IMR-90 (cell line): ENCODE measurements around the gene GPX4. TPM values are rescaled to one million over a fixed set of nuclear protein-coding genes. Genes with fewer than 3 reads are reported as not detected.

Experiments
- ATAC-seq: fragments of 200-7000 bp; cut with Tn5 transposase; 2 replicates; pipeline ENCODE4 v1.9.1; 2020; ENCODE audit warnings: low read depth, mild to moderate bottlenecking, moderate library complexity
- BruUV-seq: library from RNA; stranded (reverse); fragments of 400-500 nt; replicated peaks from 2 replicates; lab custom pipeline; 2021; lab: Mats Ljungman, UMichigan
- CTCF ChIA-PET: fragments of 300-600 bp; formaldehyde crosslinking; extraction: SDS; loops from one replicate; lab custom pipeline; 2021; ENCODE audit warnings: antibody characterized with exemption; lab: Yijun Ruan, JAX
- POLR2A ChIA-PET: fragments of 300-600 bp; sonication (Branson Sonifier 250); formaldehyde crosslinking; loops from one replicate; lab custom pipeline; 2022; ENCODE audit warnings: antibody characterized with exemption; ENCODE audit not compliant: unreplicated experiment; lab: Charles Lee
- DNase-seq: peaks from one replicate; pipeline ENCODE4 v3.0.0; 2013
- H2AFZ ChIP-seq: replicated peaks from 2 replicates; pipeline ENCODE3; 2013; ENCODE audit warnings: low read length, mild to moderate bottlenecking; ENCODE audit not compliant: poor library complexity
- H2AK5ac ChIP-seq: 2 replicates; pipeline ENCODE4 v1.6.1; 2013; ENCODE audit warnings: low read depth, low read length, inconsistent platforms
- H2AK9ac ChIP-seq: replicated peaks from 2 replicates; pipeline ENCODE3; 2013; ENCODE audit warnings: mild to moderate bottlenecking, low read depth, low read length, moderate library complexity; ENCODE audit not compliant: poor library complexity
- H2BK120ac ChIP-seq: 2 replicates; pipeline ENCODE4 v1.6.1; 2013; ENCODE audit warnings: low read depth, low read length, inconsistent platforms
- H2BK15ac ChIP-seq: 3 replicates; pipeline ENCODE4 v1.6.1; 2013; ENCODE audit warnings: low read depth, low read length, inconsistent platforms
- H2BK20ac ChIP-seq: 2 replicates; pipeline ENCODE4 v1.6.1; 2013; ENCODE audit warnings: low read depth, mild to moderate bottlenecking, inconsistent platforms, low read length, moderate library complexity
- H2BK5ac ChIP-seq: 2 replicates; pipeline ENCODE4 v1.6.1; 2013; ENCODE audit warnings: mild to moderate bottlenecking, low read depth, low read length, inconsistent platforms; ENCODE audit not compliant: poor library complexity, severe bottlenecking
- H3K14ac ChIP-seq: replicated peaks from 2 replicates; pipeline ENCODE4 v1.6.1; 2013; ENCODE audit warnings: low read depth, low read length, inconsistent platforms
- H3K18ac ChIP-seq: 2 replicates; pipeline ENCODE4 v1.6.1; 2013; ENCODE audit warnings: low read depth, low read length, control low read depth
- H3K23ac ChIP-seq: 2 replicates; pipeline ENCODE4 v1.6.1; 2013; ENCODE audit warnings: low read depth, low read length, inconsistent platforms
- H3K27ac ChIP-seq: 2 replicates; pipeline ENCODE4 v1.5.1; 2013; ENCODE audit warnings: mild to moderate bottlenecking, control low read depth, low read length; ENCODE audit not compliant: insufficient read depth
- H3K27me3 ChIP-seq: 2 replicates; pipeline ENCODE4 v1.6.1; 2013; ENCODE audit warnings: low read length; ENCODE audit not compliant: control insufficient read depth, insufficient read depth
- H3K36me3 ChIP-seq: 2 replicates; pipeline ENCODE4 v1.6.1; 2013; ENCODE audit warnings: low read length, mixed read lengths; ENCODE audit not compliant: control insufficient read depth, insufficient read depth
- H3K4ac ChIP-seq: 2 replicates; pipeline ENCODE4 v1.6.1; 2013; ENCODE audit warnings: low read depth, low read length, inconsistent platforms
- H3K4me1 ChIP-seq: 2 replicates; pipeline ENCODE4 v1.6.1; 2013; ENCODE audit warnings: low read length, mixed read lengths; ENCODE audit not compliant: control insufficient read depth, insufficient read depth
- H3K4me2 ChIP-seq: 2 replicates; pipeline ENCODE4 v1.6.1; 2013; ENCODE audit warnings: low read depth, mild to moderate bottlenecking, control low read depth, low read length, moderate library complexity
- H3K4me3 ChIP-seq: 2 replicates; pipeline ENCODE4 v1.5.1; 2013; ENCODE audit warnings: low read depth, mild to moderate bottlenecking, control low read depth, low read length, moderate library complexity; ENCODE audit not compliant: insufficient read depth
- H3K56ac ChIP-seq: 2 replicates; pipeline ENCODE4 v1.6.1; 2013; ENCODE audit warnings: low read length, inconsistent platforms; ENCODE audit not compliant: insufficient read depth; ENCODE audit errors: extremely low read depth
- H3K79me1 ChIP-seq, 2 experiments: 2 replicates each; pipeline ENCODE4 v1.6.1; 2013; ENCODE audit warnings: low read length in 2 of 2, inconsistent platforms in 1 of 2, low read depth in 1 of 2
- H3K9ac ChIP-seq: 2 replicates; pipeline ENCODE4 v1.6.1; 2013; ENCODE audit warnings: low read depth, low read length, control low read depth
- H3K9me1 ChIP-seq: 2 replicates; pipeline ENCODE4 v1.6.1; 2013; ENCODE audit warnings: low read length, inconsistent platforms; ENCODE audit not compliant: insufficient read depth
- H3K9me3 ChIP-seq: 2 replicates; pipeline ENCODE4 v1.6.1; 2013; ENCODE audit warnings: low read length; ENCODE audit not compliant: control insufficient read depth, insufficient read depth
- H4K20me1 ChIP-seq: 2 replicates; pipeline ENCODE4 v1.6.1; 2013; ENCODE audit warnings: low read length, inconsistent platforms; ENCODE audit not compliant: insufficient read depth
- H4K5ac ChIP-seq: 2 replicates; pipeline ENCODE4 v1.6.1; 2013; ENCODE audit warnings: mild to moderate bottlenecking, low read depth, low read length, control low read depth
- H4K8ac ChIP-seq, 2 experiments: 2 replicates each; pipeline ENCODE4 v1.6.1; 2013; ENCODE audit warnings: low read depth in 2 of 2, low read length in 2 of 2, control low read depth in 1 of 2, inconsistent platforms in 1 of 2
- H4K91ac ChIP-seq: 2 replicates; pipeline ENCODE4 v1.6.1; 2013; ENCODE audit warnings: low read depth, low read length, inconsistent platforms; ENCODE audit not compliant: insufficient read depth
- BHLHE40 ChIP-seq: fragments of 150-350 bp; IDR thresholded peaks from 2 replicates; pipeline ENCODE4 v1.6.1; 2016; ENCODE audit warnings: mild to moderate bottlenecking, low read depth, low read length
- CEBPB ChIP-seq: IDR thresholded peaks from 2 replicates; pipeline ENCODE4 v1.6.1; 2012; ENCODE audit warnings: low read depth, low read length, improper control_type of control experiment
- CHD1 ChIP-seq: IDR thresholded peaks from 2 replicates; pipeline ENCODE4 v1.6.1; 2012; ENCODE audit warnings: low read depth, low read length, improper control_type of control experiment
- CTCF ChIP-seq: conservative IDR thresholded peaks from 2 replicates; pipeline ENCODE4 v1.5.1; 2012; ENCODE audit warnings: mild to moderate bottlenecking, low read depth, low read length, improper control_type of control experiment
- FOS ChIP-seq: fragments of 150-350 bp; IDR thresholded peaks from 2 replicates; pipeline ENCODE4 v1.6.1; 2016; ENCODE audit warnings: low read depth, low read length
- MAFK ChIP-seq: IDR thresholded peaks from 2 replicates; pipeline ENCODE4 v1.6.1; 2012; ENCODE audit warnings: low read depth, low read length, improper control_type of control experiment
- MXI1 ChIP-seq: IDR thresholded peaks from 2 replicates; pipeline ENCODE4 v1.6.1; 2012; ENCODE audit warnings: low read depth, mild to moderate bottlenecking, low read length, moderate library complexity, borderline replicate concordance
- NFE2L2 ChIP-seq: fragments of 150-350 bp; IDR thresholded peaks from 2 replicates; pipeline ENCODE4 v1.6.1; 2016; ENCODE audit warnings: low read depth, mild to moderate bottlenecking, low read length
- POLR2A ChIP-seq: IDR thresholded peaks from 2 replicates; pipeline ENCODE4 v1.6.1; 2012; ENCODE audit warnings: mild to moderate bottlenecking, low read depth, low read length
- RAD21 ChIP-seq: IDR thresholded peaks from 2 replicates; pipeline ENCODE4 v1.6.1; 2012; ENCODE audit warnings: low read length, improper control_type of control experiment
- RCOR1 ChIP-seq: IDR thresholded peaks from 2 replicates; pipeline ENCODE4 v1.6.1; 2012; ENCODE audit warnings: mild to moderate bottlenecking, low read length, improper control_type of control experiment; ENCODE audit not compliant: insufficient replicate concordance
- RFX5 ChIP-seq: IDR thresholded peaks from 2 replicates; pipeline ENCODE4 v1.8.0; 2012; ENCODE audit warnings: low read depth, mild to moderate bottlenecking, low read length, moderate library complexity
- SMC3 ChIP-seq: fragments of 150-350 bp; IDR thresholded peaks from 2 replicates; pipeline ENCODE4 v1.6.1; 2016; ENCODE audit warnings: low read depth, mild to moderate bottlenecking, antibody characterized with exemption, low read length, moderate library complexity
- USF2 ChIP-seq: fragments of 150-350 bp; IDR thresholded peaks from 2 replicates; pipeline ENCODE4 v1.6.1; 2017; ENCODE audit warnings: mild to moderate bottlenecking, antibody characterized with exemption, low read length, low read depth
- WGBS, 2 experiments: methylation state at CpG; one replicate each; pipeline versions ENCODE4 v1.1.5 to v1.1.7; 2013; ENCODE audit warnings: missing lambda C conversion rate in 2 of 2; ENCODE audit not compliant: insufficient read length in 1 of 2; ENCODE audit errors: extremely low coverage in 2 of 2; 5-methylcytosine and 5-hydroxymethylcytosine counted together
- dilution Hi-C: fragments of 300-500 bp; cut with HindIII; formaldehyde crosslinking; loops from one replicate; pipeline ENCODE4 v1.14.3; 2018; ENCODE audit warnings: low sequenced_read_pairs; ENCODE audit not compliant: unreplicated experiment
- in situ Hi-C: fragments of 300-500 bp; cut with MboI; formaldehyde crosslinking; loops from 3 replicates; pipeline ENCODE4 v1.14.3; 2019; ENCODE audit warnings: low sequenced_read_pairs, inconsistent platforms, mixed read lengths
- intact Hi-C: fragments of 100-400 bp; cut with micrococcal nuclease; formaldehyde crosslinking; loops from 2 replicates; pipeline ENCODE4 v1.10.0; 2022
- polyA plus RNA-seq, 3 experiments: library from polyadenylated mRNA; depleted of rRNA; stranded (reverse); fragments of >200 nt; gene quantifications; 2 replicates each; pipeline ENCODE4 v1.2.3, GENCODE V29; 2012; ENCODE audit warnings: low replicate concordance in 1 of 3
- total RNA-seq: library from RNA; depleted of rRNA; stranded (reverse); fragments of >200 nt; gene quantifications from 2 replicates; pipeline ENCODE4 v1.2.3, GENCODE V29; 2012

The GPX4 gene
- total and polyA plus RNA-seq, 2 of the 4 experiments (the other 2 are of a cell fraction), result 357 to 1,083 TPM

GRCh38 chr19:1073063-1073955 is 30.5 kb upstream of the GPX4 start (continued):
- no peak for TF ChIP-seq SMC3

GRCh38 chr19:1073956-1074517 is 29.8 kb upstream of the GPX4 start:
- DNase-seq (no peak), ATAC-seq (no peak)
- H4K20me1 ChIP-seq, result no peaks in the 10 kb centered on the region; the same call in 1 of the 2 replicates
- H3K4ac ChIP-seq, result no peak overlapping the region
- H3K23ac ChIP-seq, result no peak overlapping the region
- no peak overlapping the region for H2AFZ ChIP-seq
- no peak overlapping the region for H2BK20ac ChIP-seq
- H3K27me3 ChIP-seq, result peaks cover 27% of the 10 kb centered on the region
- no peaks in the 10 kb centered on the region for H3K9me1 ChIP-seq
- ChIA-PET POLR2A (no interaction called here), CTCF (no interaction called here)
- H3K4me1 ChIP-seq, result no peaks in the 10 kb centered on the region
- intact Hi-C loops (no loop called here), dilution Hi-C loops (no loop called here), in situ Hi-C loops (no loop called here)
- H2AK5ac ChIP-seq, result no peak overlapping the region
- no peak overlapping the region for H4K8ac ChIP-seq
- H3K18ac ChIP-seq, result no peak overlapping the region
- no peaks in the 10 kb centered on the region for H3K36me3 ChIP-seq
- no peak overlapping the region for H3K4me3 ChIP-seq
- H4K91ac ChIP-seq, result no peak overlapping the region
- H3K27ac ChIP-seq, result no peak overlapping the region
- no peak overlapping the region for H3K14ac ChIP-seq
- no peak overlapping the region for H3K4me2 ChIP-seq
- no TSS peak for BruUV-seq
- no peak overlapping the region for H2BK5ac ChIP-seq
- H3K9ac ChIP-seq, result no peak overlapping the region
- no peak overlapping the region for H2BK120ac ChIP-seq
- H2AK9ac ChIP-seq, result no peak overlapping the region
- no peak overlapping the region for H3K56ac ChIP-seq
- no peaks in the 10 kb centered on the region for H3K79me1 ChIP-seq
- H3K9me3 ChIP-seq, result peaks cover 2% of the 10 kb centered on the region; the same call in 1 of the 2 replicates
- 91% methylated on average over 10 of the region's 28 CpGs; no CpG with 5 or more reads in 1 of the 2 experiments for WGBS, 2 experiments
- no peak overlapping the region for H2BK15ac ChIP-seq
- no peak overlapping the region for H4K5ac ChIP-seq
- TF ChIP-seq CEBPB, result no peak
- TF ChIP-seq RAD21, result no peak
- TF ChIP-seq MXI1, result no peak
- no peak for TF ChIP-seq POLR2A
- no peak for TF ChIP-seq CHD1
- TF ChIP-seq MAFK, result no peak
- TF ChIP-seq NFE2L2, result no peak
- no peak for TF ChIP-seq FOS
- TF ChIP-seq CTCF, result no peak
- no peak for TF ChIP-seq RCOR1
- no peak for TF ChIP-seq USF2
- no peak for TF ChIP-seq SMC3
- no peak for TF ChIP-seq BHLHE40
- TF ChIP-seq RFX5, result no peak
